Measurements from ENCODE around the gene NCKAP1.

GRCh38 chr2:183000846-183001245 is 37.4 kb downstream of the NCKAP1 start:
- TF ChIP-seq, protein P1, sequence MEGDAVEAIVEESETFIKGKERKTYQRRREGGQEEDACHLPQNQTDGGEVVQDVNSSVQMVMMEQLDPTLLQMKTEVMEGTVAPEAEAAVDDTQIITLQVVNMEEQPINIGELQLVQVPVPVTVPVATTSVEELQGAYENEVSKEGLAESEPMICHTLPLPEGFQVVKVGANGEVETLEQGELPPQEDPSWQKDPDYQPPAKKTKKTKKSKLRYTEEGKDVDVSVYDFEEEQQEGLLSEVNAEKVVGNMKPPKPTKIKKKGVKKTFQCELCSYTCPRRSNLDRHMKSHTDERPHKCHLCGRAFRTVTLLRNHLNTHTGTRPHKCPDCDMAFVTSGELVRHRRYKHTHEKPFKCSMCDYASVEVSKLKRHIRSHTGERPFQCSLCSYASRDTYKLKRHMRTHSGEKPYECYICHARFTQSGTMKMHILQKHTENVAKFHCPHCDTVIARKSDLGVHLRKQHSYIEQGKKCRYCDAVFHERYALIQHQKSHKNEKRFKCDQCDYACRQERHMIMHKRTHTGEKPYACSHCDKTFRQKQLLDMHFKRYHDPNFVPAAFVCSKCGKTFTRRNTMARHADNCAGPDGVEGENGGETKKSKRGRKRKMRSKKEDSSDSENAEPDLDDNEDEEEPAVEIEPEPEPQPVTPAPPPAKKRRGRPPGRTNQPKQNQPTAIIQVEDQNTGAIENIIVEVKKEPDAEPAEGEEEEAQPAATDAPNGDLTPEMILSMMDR (IDR thresholded peaks at IDR 0.05): no peak
- TF ChIP-seq POLR2A (IDR thresholded peaks at IDR 0.05): no peak

Data from Peyer's patch (tissue), 4 donors.